ENCODE measurements around the gene MCM7. TPM values are rescaled to one million over a fixed set of nuclear protein-coding genes. Genes with fewer than 3 reads are reported as not detected.
A peak's percentile ranks its signal among the peaks of the same experiment; 100 is the strongest.

MCM7 gene
- total RNA-seq, 1 experiment from 2014 or later, result 350 TPM

DNA sequence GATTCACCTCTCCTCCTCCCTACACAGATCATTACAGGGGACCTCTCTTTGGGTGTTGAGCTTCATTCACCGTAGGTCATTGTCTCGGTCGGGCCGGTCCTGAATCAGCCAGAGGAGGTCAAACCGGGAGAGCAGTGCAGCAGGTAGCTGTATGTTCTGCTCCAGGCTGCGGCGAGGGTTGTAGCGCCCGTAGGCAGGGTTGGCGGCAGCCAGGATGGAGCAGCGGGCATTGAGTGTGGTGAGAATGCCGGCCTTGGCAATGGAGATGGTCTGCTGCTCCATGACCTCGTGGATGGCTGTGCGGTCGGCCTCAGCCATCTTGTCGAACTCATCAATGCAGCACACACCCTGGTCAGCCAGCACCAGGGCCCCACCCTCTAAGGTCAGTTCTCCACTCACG lies 5.5 kb downstream of the MCM7 start:
- no peak for DNase-seq (ENCODE audit: low read depth)

DNA sequence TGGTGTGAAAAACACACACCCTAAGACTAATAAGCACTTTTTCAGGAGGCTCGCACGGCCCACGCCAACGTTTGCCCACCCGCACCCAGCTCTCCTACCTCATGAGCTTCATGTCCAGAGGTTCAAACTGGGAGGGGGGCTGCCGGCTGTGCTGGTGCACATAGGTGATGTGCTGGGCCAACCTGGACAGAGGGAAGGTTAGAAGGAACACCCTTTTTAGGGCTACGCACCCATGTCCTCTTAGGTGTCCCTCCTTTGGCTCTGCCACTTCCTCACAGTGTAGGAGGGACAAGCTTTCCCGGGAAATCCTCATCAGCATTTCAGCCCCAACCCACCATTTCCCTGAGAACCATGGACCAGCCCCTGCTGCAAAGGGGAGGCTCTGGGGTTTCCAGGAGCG lies 5.9 kb downstream of the MCM7 start:
- no peak for DNase-seq (ENCODE audit: low read depth)

DNA sequence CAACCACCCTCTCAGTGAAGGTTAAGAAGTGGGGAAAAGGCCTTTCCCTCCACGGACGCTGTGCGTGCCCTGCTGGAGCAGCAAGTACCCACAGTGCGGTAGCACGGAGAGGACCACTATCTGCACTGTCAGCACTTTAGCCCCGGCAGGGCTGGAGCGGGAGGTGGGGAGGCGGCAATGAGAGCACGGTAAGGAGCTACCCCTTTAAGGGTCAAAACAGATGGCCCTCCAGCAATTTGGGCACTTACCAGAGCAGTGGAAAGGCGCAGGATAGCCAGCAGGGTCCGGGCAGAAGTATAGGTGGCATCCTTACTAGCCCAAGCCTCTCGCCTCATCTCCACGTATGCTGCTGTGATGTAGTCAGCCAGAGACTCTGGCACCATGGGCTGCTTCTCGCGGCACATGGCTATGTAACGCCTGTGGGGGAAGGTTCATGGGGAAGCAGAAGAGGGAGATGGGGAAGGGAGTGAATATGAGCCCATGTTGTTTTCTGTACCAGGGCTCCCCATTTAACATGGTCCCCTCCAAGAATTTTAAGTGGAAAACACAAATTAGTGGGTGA lies 7.2 kb downstream of the MCM7 start:
- DNase-seq (ENCODE audit: low read depth), result no peak

DNA sequence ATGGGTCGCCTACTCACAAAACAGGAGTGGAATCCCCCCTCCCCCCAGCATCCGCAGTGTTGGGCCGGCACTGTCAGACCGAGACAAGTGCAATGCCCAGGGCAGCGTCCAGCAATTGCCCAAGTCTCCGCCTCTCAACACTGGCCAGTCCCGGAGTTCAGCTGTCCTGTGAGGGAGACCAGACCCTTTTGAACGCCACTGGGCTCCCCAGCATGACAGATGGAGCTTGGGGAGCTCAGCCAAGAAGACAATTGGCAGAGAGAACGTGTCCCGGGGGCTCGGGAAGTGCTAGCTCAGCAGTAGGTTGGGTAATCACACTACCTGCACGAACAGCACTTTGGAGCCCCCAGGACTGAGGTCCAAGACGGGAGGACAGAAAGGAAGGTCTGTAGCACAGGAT lies 7.7 kb downstream of the MCM7 start:
- DNase-seq (ENCODE audit: low read depth), result no peak

DNA sequence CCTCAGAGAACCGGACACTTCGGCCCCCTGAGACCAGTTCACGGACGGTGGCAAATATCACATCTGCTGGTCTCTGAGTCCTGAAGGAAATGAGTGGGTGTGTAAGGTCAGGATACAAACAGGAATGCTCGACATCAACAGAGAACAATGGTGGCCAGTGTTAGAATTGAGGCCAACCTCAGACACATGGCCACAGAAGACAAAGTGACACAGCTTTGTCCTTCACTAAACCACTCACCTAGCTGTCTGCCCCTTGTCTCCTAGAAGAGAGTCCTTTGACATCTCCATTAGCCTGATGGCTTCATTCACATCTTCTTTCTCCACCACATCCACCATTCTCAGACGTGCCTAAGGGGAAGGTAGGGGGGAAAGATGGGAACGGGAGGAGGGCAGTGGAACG lies 8.1 kb downstream of the MCM7 start:
- no peak for DNase-seq (ENCODE audit: low read depth)

DNA sequence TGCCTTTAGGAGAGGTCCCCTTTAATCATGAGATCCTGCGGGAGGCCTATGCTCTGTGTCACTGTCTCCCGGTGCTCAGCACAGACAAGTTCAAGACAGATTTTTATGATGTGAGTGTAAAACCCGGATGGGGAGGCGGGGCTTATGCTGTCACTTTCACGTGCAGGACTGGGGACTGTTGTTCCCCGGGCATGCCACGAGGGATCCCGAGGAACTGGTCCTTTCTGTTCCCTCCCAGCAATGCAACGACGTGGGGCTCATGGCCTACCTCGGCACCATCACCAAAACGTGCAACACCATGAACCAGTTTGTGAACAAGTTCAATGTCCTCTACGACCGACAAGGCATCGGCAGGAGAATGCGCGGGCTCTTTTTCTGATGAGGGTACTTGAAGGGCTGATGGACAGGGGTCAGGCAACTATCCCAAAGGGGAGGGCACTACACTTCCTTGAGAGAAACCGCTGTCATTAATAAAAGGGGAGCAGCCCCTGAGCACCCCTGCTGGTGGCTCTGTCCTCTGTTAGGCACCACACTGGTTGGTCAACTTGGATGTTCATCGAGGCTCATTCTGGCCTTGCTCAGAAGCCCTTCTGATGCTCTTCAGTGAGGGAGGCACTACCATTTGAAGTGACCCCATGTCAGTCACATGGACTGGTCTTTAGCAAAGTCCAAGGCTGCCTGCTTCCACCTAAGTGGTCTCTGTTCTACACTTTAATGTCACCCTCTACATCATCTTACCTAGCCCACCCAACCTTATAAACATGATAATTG lies 9.6 kb downstream of the MCM7 start:
- DNase-seq (ENCODE audit: low read depth), result no peak

DNA sequence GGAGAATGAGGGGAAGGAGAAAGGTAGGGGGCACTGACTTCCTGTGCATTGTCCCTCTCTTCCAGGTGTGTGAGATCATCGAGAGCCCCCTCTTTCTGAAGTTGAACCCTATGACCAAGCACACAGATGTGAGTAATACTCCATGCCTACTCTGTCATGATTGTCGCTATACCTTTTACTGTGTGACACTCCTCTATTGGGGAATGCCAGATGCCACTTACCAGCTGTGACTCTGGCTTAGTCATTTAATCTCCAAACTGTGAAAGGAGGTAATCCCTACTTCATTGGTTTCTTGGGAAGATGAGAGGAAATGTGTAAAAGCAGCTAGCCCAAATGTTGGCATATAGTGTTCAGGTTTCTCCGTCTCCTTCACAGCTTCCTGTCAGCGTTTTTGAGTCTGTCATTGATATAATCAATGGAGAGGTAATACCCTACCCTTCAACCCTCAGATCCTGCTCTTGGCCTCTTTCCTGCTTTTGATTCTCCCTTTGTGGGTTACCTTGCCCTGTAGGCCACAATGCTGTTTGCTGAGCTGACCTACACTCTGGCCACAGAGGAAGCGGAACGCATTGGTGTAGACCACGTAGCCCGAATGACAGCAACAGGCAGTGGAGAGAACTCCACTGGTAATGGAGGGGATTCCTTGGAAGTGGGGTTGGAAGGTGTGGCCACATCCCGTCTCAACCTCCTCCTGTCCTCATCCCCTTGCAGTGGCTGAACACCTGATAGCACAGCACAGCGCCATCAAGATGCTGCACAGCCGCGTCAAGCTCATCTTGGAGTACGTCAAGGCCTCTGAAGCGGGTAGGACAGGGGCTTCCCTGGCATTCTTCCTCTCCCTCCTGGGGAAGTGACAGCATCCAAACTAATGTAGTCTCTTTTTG lies 10.4 kb downstream of the MCM7 start:
- DNase-seq (ENCODE audit: low read depth), result no peak

DNA sequence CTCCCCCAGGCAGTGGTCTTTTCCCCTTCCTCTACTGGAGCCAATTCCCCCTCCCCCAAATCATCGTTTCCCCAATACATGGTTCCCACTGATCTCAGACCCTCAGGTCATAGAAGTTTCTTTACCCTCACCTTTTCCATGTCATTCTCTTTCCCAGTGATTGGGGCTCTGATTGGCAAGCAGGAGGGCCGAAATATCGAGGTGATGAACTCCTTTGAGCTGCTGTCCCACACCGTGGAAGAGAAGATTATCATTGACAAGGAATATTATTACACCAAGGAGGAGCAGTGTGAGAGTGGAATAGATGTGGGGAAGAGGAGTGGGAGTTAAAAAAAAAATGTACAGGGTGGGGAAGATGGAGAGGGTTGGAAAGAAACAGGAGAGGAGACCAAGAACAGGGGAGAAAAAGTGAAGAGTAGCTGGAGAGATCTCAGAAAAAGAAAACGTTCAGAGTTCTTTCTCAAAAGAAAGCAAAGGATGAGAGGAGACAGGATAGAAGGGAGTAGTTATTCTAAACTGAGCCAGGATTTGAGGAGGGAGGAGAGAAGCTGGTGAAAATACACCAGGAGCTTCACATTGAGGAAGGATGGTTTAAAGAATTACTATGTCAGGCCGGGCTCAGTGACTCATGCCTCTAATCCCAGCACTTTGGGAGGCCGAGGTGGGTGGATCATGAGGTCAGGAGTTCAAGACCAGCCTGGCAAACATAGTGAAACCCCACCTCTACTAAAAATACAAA lies 11.6 kb downstream of the MCM7 start:
- peak; percentile 46 for DNase-seq (ENCODE audit: low read depth)

DNA sequence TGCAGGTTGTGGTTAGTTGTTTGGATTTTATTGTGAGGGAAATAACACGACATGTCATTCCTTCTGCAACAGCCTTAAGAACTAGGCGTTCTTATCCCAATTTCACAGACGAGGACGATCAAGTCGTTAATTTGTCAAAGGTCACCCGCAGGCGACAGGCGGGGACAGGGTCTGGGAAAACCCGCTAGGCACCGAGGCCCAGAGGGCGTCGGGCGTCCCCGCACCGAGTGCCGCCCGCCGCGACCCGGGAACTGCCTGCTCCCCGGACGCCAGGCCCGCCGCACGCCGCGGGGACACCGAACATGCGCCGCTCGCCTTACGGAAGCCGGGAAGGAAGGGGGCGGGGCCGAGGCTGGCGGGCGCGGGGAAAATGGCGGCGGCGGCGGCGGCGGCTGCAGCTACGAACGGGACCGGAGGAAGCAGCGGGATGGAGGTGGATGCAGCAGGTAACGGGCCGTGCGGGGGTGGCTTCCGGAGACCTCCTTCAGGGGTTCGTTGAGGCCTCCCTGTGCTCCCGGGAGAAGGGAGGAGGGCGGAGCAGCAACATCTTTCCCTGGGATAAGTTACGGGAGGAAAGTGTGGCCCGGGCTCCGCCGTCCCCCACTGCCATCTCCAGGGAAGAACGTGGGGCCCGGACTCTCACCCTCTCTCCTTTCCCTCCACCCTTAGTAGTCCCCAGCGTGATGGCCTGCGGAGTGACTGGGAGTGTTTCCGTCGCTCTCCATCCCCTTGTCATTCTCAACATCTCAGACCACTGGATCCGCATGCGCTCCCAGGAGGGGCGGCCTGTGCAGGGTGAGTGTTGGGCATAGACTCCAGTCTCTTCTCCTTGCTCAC lies 12.4 kb downstream of the MCM7 start, which contains the start of gene COPS6:
COPS6 (plus strand) TSS at position 349 of the 837 bp plus-strand sequence; CDS start at position 371, 22 bp downstream.
- peak; percentile 62 for DNase-seq (ENCODE audit: low read depth)

DNA sequence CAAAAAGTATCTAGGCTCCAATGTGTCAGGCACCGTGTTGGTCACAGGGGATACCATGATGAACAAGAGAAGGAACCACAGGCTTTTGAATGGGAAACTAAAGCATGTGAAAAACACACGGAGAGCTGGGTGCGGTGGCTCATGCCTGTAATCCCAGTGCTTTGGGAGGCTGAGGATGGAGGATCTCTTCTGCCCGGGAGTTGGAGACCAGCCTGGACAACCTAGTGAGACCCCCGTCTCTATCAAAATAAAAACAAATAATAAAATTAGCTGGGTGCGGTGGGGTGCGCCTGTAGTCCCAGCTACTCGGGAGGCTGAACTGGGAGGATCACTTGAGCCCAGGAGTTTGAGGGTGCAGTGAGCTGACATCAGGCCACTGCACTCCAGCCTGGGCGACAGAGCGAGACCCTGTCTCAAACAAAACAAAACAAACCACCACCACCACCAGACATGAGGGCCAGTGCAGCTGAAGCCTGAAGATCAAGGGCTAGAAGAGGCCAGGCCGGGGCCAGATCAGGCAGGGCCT lies 13.0 kb downstream of the MCM7 start:
- DNase-seq (ENCODE audit: low read depth), result no peak

DNA sequence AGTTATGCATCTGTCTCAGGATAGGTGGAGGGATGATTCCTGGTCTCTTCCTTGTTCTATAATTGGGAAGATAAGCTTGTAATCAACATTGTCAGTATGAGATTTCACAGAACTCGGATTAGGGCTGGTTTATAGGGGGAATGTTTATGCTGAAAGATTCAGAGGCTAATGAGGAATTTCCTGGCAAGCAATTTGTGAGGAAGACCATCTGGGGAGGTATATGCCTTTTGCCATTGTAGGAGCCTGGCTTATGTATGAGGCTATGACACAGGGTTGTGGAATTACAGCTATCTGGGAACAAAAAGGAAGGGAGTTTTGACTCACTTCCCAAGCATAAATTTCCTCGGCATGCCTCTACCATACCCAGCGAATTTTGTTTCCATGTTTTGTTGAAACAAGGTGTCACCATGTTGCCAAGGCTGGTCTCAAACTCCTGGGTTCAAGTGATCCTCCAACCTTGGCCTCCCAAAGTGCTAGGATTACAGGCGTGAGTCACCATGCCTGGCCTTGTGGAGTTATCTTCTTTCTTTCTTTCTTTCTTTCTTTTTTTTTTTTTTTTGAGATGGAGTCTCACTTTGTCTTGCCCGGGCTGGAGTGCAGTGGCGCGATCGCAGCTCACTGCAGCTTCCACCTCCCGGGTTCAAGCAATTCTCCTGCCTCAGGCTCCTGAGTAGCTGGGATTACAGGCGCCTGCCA lies 14.0 kb downstream of the MCM7 start:
- peak; percentile 97 for DNase-seq (ENCODE audit: low read depth)

DNA sequence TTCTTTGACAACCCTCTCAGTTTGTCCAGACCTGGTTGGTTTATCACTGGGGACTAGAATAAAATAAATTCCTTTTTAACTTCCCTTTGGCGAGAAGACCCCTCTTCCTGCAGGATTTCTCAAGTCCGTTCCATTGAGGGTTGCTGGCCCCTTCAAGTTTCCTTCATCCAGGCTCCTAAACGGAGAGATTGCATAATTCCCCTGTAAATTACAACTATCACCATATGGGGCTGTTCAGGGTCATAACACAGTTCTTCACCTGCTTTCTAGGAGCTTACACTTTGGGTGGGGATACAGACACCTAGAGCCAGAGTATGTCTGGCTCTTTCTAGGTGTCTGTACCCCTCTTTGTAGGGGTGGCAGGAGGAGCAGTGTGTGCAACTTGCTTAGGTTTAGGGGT lies 15.7 kb downstream of the MCM7 start:
- no peak for DNase-seq (ENCODE audit: low read depth)

DNA sequence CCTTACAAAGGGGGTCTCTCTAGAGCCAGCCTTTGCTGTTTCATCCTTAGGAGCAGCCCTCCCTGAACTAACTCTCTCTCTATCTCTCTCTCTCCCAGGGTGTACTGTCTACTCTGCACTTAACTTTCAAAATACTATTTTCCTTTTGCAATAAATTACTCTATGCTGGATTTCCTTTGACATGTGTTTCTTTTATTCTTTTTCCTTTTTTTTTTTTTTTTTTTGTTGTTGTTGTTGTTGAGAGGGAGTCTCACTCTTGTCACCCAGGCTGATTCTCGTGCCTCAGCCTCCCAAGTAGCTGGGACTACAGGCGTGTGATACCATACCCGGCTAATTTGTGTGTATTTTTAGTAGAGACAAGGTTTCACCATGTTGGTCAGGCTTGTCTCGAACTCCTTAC lies 18.2 kb downstream of the MCM7 start:
- DNase-seq (ENCODE audit: low read depth), result no peak

DNA sequence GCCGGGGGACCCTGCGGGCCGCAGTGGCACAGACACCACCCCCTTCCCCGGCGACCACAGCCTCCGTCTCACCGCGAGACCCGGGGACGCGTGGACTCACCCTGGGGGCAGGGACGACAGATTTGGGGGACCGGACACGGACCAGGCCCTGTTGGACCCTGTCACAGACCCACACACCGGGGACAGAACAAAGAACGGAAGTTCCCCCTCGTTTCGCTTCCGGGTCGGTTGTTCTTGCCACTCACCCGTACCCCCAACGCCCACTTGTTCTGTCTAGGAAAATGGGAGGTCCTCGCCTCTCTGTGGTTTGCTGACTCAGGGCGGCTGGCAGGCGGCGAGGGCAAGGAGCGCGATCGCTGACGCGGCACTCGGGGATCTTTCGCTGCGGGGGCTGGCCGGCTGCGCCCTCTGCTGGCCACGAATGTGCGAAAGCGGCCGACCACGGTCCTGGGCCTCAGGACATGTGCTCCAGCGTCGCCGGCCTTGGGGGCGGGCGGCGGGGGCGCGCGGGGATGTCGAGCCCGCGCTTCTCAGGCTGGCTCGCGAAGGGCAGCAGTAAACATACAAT lies 19.6 kb downstream of the MCM7 start, which contains the start of gene ZNF3:
ZNF3 (minus strand) TSS at position 189 of the 568 bp plus-strand sequence. CDS start 4,366 bp downstream, outside the sequence.
- peak; percentile 99 for DNase-seq (ENCODE audit: low read depth)

DNA sequence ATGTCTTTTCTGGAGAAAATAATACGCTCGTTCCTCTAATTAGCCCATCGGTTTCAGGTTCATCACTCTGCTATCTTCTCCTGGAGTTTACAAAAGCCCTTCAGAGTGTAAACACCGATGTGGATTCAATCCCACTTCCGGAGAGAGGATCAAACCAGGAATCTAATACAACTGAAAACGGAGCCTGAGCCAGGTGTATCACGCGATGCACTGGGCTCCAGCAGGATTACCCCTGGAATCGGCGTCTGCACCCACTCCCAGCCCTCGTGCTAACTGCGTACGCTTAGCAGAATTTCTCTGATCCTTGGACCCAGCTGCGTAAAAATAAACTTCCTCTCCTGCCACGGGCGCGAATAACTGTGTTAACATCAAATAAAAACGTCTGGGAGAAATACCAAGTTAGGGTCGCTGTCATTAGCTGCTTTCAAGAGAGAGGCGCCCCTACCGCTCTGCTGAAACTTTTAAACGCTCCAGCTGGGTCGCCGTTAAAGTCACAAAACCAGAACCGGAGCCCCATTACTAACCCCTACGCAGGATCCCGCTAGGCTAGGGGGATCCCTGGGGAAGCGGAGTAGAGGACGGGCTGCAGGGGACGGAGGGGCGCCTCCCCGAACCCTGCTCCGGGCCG lies 20.2 kb downstream of the MCM7 start:
- no peak for DNase-seq (ENCODE audit: low read depth)

DNA sequence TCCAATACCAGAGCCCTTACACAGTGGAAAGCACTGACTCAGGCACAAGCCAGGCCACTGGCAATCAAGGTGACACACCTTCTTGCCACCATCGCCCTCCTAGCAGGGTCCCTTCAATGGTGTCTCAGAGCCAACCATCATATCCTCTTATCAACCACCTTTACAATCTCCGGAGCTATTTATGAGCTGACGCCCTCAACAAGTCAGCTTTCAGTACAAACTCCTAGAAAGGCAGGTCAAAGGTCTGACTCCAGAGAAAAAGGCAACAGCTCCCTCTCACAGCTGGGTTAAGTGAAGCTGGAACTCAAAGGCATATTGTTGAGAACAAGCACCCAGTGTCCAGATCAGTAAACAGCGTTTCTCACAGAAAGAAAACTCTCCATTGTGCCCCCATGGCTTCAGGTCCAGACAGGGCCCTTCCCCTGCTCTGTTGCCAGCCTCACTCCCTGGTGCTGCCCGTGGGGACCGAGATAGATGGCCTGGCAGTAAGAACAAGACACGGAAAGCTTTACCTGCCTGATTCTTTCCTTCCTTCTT lies 22.1 kb downstream of the MCM7 start:
- DNase-seq (ENCODE audit: low read depth), result no peak

DNA sequence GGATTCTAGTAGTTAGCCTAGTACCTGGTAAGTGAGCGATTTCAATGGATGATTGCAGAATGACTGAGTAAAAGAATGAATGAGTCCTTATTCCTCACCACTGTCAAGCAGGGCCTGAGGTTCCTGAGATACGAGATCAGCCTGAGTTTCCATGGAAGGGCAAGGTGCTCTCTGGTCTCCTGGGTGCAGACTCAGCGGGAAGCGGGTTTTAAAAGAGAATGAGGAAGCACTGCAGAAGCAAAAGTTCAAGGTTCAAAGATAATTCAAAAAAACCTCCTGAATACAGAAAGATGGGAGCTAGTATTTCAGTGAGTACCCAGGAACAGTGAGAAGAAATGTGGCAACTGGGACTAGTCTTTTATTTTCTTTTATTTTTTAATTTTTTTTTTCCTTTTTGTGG lies 24.0 kb downstream of the MCM7 start:
- no peak for DNase-seq (ENCODE audit: low read depth)

DNA sequence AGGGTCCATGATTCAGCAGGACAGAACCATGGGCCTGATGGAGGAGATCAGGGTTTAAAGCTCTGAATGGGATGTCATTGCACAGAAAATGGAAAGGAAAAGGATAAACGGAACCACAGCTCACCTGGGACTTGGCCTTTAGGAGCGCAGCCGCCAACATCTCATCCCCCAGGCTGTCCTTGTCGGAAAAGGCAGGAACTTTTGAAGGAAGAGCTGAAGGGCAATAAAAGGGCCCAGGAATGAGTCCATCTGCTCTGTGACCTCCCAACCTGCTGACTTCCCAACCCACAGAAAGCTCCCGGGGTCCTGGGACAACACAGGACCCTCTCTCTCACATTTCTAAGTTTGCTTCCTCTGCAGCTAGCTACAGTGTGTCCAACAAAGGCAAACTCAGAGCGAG lies 25.8 kb downstream of the MCM7 start:
- DNase-seq (ENCODE audit: low read depth), result no peak

Measured in HT1080 (cell line).